ENCODE measurements around the gene MTMR12. TPM values are rescaled to one million over a fixed set of nuclear protein-coding genes. Genes with fewer than 3 reads are reported as not detected.
A peak's percentile ranks its signal among the peaks of the same experiment; 100 is the strongest.

MTMR12 gene
- total and polyA plus RNA-seq, 2 of the 13 experiments (the other 11 are each of a cell fraction or from before 2014, with no cell fraction given), result 23.4 to 36.6 TPM

GRCh38 chr5:32193591-32193990 lies 119.1 kb downstream of the MTMR12 start (continued):
- TF ChIP-seq TFAP4 (IDR thresholded peaks at IDR 0.05; ENCODE audit: borderline replicate concordance, low read depth) (peak; percentile 13; the same call in 1 of the 2 replicates), ZNF331 (CRISPR knock-in tag; IDR thresholded peaks at IDR 0.05) (peak; percentile 25; the same call in 1 of the 2 replicates), ZNF317 (CRISPR knock-in tag; IDR thresholded peaks at IDR 0.05) (no peak), NR2F6 (IDR thresholded peaks at IDR 0.05) (no peak), NR2F6 (CRISPR knock-in tag; IDR thresholded peaks at IDR 0.05) (peak; percentile 24; the same call in 1 of the 2 replicates), NCOA2 (CRISPR knock-in tag; IDR thresholded peaks at IDR 0.05) (peak; percentile 61), ZNF619 (CRISPR knock-in tag; IDR thresholded peaks at IDR 0.05) (no peak), CCAR2 (optimal IDR thresholded peaks at IDR 0.05; ENCODE audit: low read depth, low read length) (no peak), CHD2 (IDR thresholded peaks at IDR 0.05; ENCODE audit: low read depth, low read length) (no peak), TP53 (CRISPR knock-in tag; conservative IDR thresholded peaks at IDR 0.05) (no peak), ZNF160 (CRISPR knock-in tag; IDR thresholded peaks at IDR 0.05) (no peak), ZNF614 (CRISPR knock-in tag; IDR thresholded peaks at IDR 0.05; ENCODE audit: borderline replicate concordance) (no peak), SAP130 (CRISPR knock-in tag; IDR thresholded peaks at IDR 0.05; ENCODE audit: low read depth) (peak; percentile 42), ZNF740 (CRISPR knock-in tag; IDR thresholded peaks at IDR 0.05) (no peak), MIXL1 (CRISPR knock-in tag; IDR thresholded peaks at IDR 0.05) (no peak), ZNF839 (CRISPR knock-in tag; IDR thresholded peaks at IDR 0.05; ENCODE audit: borderline replicate concordance) (no peak), GTF3A (CRISPR knock-in tag; conservative IDR thresholded peaks at IDR 0.05) (no peak), ZNF33A (CRISPR knock-in tag; IDR thresholded peaks at IDR 0.05; ENCODE audit: borderline replicate concordance) (no peak), ZNF776 (CRISPR knock-in tag; IDR thresholded peaks at IDR 0.05) (no peak), SRSF9 (IDR thresholded peaks at IDR 0.05; ENCODE audit: borderline replicate concordance, insufficient read depth, low read depth, low read length, poor library complexity, severe bottlenecking) (no peak), ZNF644 (CRISPR knock-in tag; IDR thresholded peaks at IDR 0.05; ENCODE audit: low read depth) (peak; percentile 58; the same call in 1 of the 2 replicates), ZNF772 (CRISPR knock-in tag; IDR thresholded peaks at IDR 0.05) (no peak), SOX6 (IDR thresholded peaks at IDR 0.05) (no peak), SOX6 (CRISPR knock-in tag; IDR thresholded peaks at IDR 0.05) (peak; percentile 32; the same call in 1 of the 2 replicates), KLF9 (CRISPR knock-in tag; IDR thresholded peaks at IDR 0.05; ENCODE audit: low read depth) (no peak)
- TF ChIP-seq, protein P1, sequence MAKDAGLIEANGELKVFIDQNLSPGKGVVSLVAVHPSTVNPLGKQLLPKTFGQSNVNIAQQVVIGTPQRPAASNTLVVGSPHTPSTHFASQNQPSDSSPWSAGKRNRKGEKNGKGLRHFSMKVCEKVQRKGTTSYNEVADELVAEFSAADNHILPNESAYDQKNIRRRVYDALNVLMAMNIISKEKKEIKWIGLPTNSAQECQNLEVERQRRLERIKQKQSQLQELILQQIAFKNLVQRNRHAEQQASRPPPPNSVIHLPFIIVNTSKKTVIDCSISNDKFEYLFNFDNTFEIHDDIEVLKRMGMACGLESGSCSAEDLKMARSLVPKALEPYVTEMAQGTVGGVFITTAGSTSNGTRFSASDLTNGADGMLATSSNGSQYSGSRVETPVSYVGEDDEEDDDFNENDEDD (CRISPR knock-in tag; IDR thresholded peaks at IDR 0.05; ENCODE audit: borderline replicate concordance), result no peak
- TF ChIP-seq, protein P2, sequence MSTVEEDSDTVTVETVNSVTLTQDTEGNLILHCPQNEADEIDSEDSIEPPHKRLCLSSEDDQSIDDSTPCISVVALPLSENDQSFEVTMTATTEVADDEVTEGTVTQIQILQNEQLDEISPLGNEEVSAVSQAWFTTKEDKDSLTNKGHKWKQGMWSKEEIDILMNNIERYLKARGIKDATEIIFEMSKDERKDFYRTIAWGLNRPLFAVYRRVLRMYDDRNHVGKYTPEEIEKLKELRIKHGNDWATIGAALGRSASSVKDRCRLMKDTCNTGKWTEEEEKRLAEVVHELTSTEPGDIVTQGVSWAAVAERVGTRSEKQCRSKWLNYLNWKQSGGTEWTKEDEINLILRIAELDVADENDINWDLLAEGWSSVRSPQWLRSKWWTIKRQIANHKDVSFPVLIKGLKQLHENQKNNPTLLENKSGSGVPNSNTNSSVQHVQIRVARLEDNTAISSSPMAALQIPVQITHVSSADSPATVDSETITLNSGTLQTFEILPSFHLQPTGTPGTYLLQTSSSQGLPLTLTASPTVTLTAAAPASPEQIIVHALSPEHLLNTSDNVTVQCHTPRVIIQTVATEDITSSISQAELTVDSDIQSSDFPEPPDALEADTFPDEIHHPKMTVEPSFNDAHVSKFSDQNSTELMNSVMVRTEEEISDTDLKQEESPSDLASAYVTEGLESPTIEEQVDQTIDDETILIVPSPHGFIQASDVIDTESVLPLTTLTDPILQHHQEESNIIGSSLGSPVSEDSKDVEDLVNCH (CRISPR knock-in tag; IDR thresholded peaks at IDR 0.05), result no peak
- TF ChIP-seq, protein P3, sequence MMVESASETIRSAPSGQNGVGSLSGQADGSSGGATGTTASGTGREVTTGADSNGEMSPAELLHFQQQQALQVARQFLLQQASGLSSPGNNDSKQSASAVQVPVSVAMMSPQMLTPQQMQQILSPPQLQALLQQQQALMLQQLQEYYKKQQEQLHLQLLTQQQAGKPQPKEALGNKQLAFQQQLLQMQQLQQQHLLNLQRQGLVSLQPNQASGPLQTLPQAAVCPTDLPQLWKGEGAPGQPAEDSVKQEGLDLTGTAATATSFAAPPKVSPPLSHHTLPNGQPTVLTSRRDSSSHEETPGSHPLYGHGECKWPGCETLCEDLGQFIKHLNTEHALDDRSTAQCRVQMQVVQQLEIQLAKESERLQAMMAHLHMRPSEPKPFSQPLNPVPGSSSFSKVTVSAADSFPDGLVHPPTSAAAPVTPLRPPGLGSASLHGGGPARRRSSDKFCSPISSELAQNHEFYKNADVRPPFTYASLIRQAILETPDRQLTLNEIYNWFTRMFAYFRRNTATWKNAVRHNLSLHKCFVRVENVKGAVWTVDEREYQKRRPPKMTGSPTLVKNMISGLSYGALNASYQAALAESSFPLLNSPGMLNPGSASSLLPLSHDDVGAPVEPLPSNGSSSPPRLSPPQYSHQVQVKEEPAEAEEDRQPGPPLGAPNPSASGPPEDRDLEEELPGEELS (CRISPR knock-in tag; IDR thresholded peaks at IDR 0.05), result 0 out of 2 replicates have a peak, but pooled peaks have one; percentile 16

Measured in HepG2 (cell line).